ENCODE results near the gene HES5. TPM values are rescaled to one million over a fixed set of nuclear protein-coding genes. Genes with fewer than 3 reads are reported as not detected.

Gene HES5
- total and polyA plus RNA-seq, 10 of the 15 experiments (the other 5 are each of a cell fraction or from before 2014, with no cell fraction given), result 0.12 to 0.15 TPM; not detected in 8

- no TSS peak for BruUV-seq (replicated peaks)
- ChIA-PET RAD21 (ENCODE audit: unreplicated experiment) (interaction anchor here (0.9 to 7.1 kb wide), 12 partner anchors 8 to 353 kb away, joined by 3 to 86 read pairs (median 12); partner anchors contain the start of genes FAAP20, MORN1, PANK4 and PRXL2B), POLR2A (interaction anchor here (0.6 to 4.9 kb wide), 15 partner anchors 8 to 353 kb away, joined by 3 to 62 read pairs (median 11); partner anchors contain the start of genes FAAP20, PANK4, PEX10 and PRXL2B), SMC1A (ENCODE audit: uncharacterized antibody, unreplicated experiment) (interaction anchor here (0.9 to 3.1 kb wide), 6 partner anchors 9 to 135 kb away, joined by 4 to 30 read pairs (median 17); partner anchors contain the start of genes PANK4, PEX10, PRXL2B and TNFRSF14), CTCF (interaction anchor here (0.9 to 4.9 kb wide), 12 partner anchors 8 to 352 kb away, joined by 3 to 37 read pairs (median 8); partner anchors contain the start of genes FAAP20, MORN1, PANK4 and PEX10)
- H3K9me3 ChIP-seq (replicated peaks; ENCODE audit: control insufficient read depth, insufficient read depth, low read length), result no peaks in the 10 kb centered on the region
- peak overlapping the region; percentile 99 for H3K4me2 ChIP-seq (ENCODE audit: control insufficient read depth, insufficient read depth)
- peak; percentile 50 for DNase-seq (ENCODE audit: low read depth, low spot score)
- peak overlapping the region; percentile 96 for H3K27ac ChIP-seq (ENCODE audit: control insufficient read depth, insufficient read depth)
- peaks cover 5% of the 10 kb centered on the region for H3K79me2 ChIP-seq (ENCODE audit: control insufficient read depth, insufficient read depth, low read length)
- in situ Hi-C loops (cut with MboI), result loop anchor here (5.0 kb wide), 2 partner anchors 34 to 136 kb away; partner anchors contain the start of gene PEX10
- H3K27me3 ChIP-seq (replicated peaks in 1 of 2; ENCODE audit: control insufficient read depth in 2 of 2, insufficient read depth in 2 of 2, low read length in 1 of 2), result no peaks in the 10 kb centered on the region
- WGBS (ENCODE audit: insufficient coverage, insufficient replicate concordance, low lambda C conversion rate, missing lambda C conversion rate), result under 1% methylated on average over 17 of the region's 17 CpGs
- intact Hi-C loops (cut with micrococcal nuclease; ENCODE audit: unreplicated experiment), result loop anchor here (1.0 to 10.0 kb wide), 5 partner anchors 22 to 353 kb away; partner anchors contain the start of genes FAAP20 and PANK4
- H3K4me1 ChIP-seq (ENCODE audit: control insufficient read depth, insufficient read depth, low read length), result peaks cover 25% of the 10 kb centered on the region
- no peaks in the 10 kb centered on the region for H3K36me3 ChIP-seq (ENCODE audit: control insufficient read depth in 2 of 2, insufficient read depth in 2 of 2, low read length in 1 of 2)
- peak; percentile 47 for ATAC-seq
- FAIRE-seq, result peak; percentile 71
- H2AFZ ChIP-seq (ENCODE audit: control insufficient read depth, low read depth, low read length), result no peak overlapping the region
- H4K20me1 ChIP-seq (ENCODE audit: control insufficient read depth, insufficient read depth), result no peaks in the 10 kb centered on the region
- H3K4me3 ChIP-seq, result peak overlapping the region; percentile 82
- peak overlapping the region; percentile 85 for H3K9ac ChIP-seq (ENCODE audit: control insufficient read depth, insufficient read depth, low read length)
- TF ChIP-seq ZBTB33 (IDR thresholded peaks at IDR 0.05) (no peak), KDM1A (IDR thresholded peaks at IDR 0.05; ENCODE audit: borderline replicate concordance) (no peak), POLR2A (IDR thresholded peaks at IDR 0.05; ENCODE audit: low read depth, low read length) (peak; percentile 2; the same call in 1 of the 2 replicates), ZNF622 (IDR thresholded peaks at IDR 0.05) (no peak), BCLAF1 (IDR thresholded peaks at IDR 0.05) (no peak), FOXK2 (IDR thresholded peaks at IDR 0.05) (no peak), POU2F2 (IDR thresholded peaks at IDR 0.05; ENCODE audit: borderline replicate concordance, low read depth, low read length) (0 out of 3 replicates have a peak, but pooled peaks have one; percentile 4), PKNOX1 (IDR thresholded peaks at IDR 0.05) (no peak), NR2C2 (IDR thresholded peaks at IDR 0.05; ENCODE audit: borderline replicate concordance, control insufficient read depth, insufficient read length, low read depth) (no peak), ZBED1 (IDR thresholded peaks at IDR 0.05; ENCODE audit: borderline replicate concordance) (no peak), RFX5 (IDR thresholded peaks at IDR 0.05; ENCODE audit: low read depth, low read length) (no peak), HCFC1 (IDR thresholded peaks at IDR 0.05; ENCODE audit: low read length) (0 out of 2 replicates have a peak, but pooled peaks have one; percentile 8), EED (IDR thresholded peaks at IDR 0.05; ENCODE audit: low read depth) (no peak), KLF5 (IDR thresholded peaks at IDR 0.05; ENCODE audit: partially characterized antibody) (no peak), NFYB (IDR thresholded peaks at IDR 0.05; ENCODE audit: insufficient read depth, low read depth, low read length) (no peak), CBFB (IDR thresholded peaks at IDR 0.05; ENCODE audit: low read depth) (no peak), MYB (IDR thresholded peaks at IDR 0.05; ENCODE audit: borderline replicate concordance, low read depth, low read length) (no peak), ZNF274 (IDR thresholded peaks at IDR 0.05; ENCODE audit: insufficient read depth, insufficient read length) (no peak)
Observed at GRCh38 chr1:2548068-2548589, 18.1 kb upstream of the HES5 start.
